GM13976 (cell line): ENCODE measurements around the gene CPSF7.
A peak's percentile ranks its signal among the peaks of the same experiment; 100 is the strongest.
"Not testable (repeated sequence)": the region's sequence is repeated elsewhere in the genome, so short reads cannot be mapped to it uniquely, and the experiment has no call there.

Experiments used
- DNase-seq: peaks from one replicate; pipeline ENCODE4 v3.0.0; 2012; ENCODE audit warnings: low spot score
- CTCF ChIP-seq: IDR thresholded peaks from 2 replicates; pipeline ENCODE4 v1.5.1; 2012; ENCODE audit warnings: borderline replicate concordance, mild to moderate bottlenecking; ENCODE audit not compliant: insufficient read depth; ENCODE audit errors: extremely low read depth, missing control alignments, control extremely low read depth
- in situ Hi-C: fragments of 300-500 bp; cut with MboI; formaldehyde crosslinking; loops from one replicate; pipeline ENCODE4 v1.12.0; 2022; ENCODE audit warnings: low sequenced_read_pairs, mixed read lengths, inconsistent platforms; ENCODE audit not compliant: unreplicated experiment

CPSF7 gene

DNA sequence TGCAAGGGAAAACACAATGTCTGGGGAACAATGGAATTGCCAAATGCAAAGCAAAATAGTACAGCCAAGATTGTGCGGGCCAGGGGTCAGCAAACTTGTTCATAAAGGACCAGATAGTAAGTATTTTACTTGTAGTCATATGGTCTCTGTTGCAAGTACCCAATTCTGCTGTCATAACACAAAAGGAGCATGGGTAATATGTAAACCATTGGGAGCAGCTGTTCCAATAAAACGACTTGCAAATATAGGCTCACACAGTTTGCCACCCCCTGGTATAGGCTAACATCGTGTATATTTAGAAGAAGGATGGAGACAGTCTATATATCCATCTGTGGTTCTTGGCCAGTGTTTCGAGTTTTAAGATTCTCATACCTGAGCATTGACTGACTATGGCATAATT, 15.7 kb upstream of the CPSF7 start:
- in situ Hi-C loops: no loop called here
- DNase-seq: no peak
- TF ChIP-seq CTCF: no peak

- no peak for TF ChIP-seq CTCF
- in situ Hi-C loops: no loop called here
- no peak for DNase-seq
Observed at GRCh38 chr11:61442616-61443015, 12.8 kb upstream of the CPSF7 start.

DNA sequence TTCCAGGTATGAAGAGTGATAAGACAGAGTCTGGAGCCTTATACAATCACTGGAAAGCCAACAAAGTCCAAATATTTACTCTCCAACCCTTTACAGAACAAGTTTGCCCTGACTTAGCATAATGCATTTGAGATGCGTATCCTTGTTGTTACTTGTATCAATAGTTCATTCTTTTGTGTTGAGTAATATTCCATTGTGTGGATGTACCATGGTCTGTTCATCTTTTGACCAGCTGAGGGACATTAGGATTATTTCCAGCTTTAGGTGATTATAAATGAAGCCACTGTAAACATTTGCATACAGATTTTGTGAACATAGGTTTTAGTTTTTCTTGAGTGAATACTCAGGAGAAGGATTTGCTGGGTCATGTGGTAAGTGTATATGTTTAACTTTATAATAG, 9.8 kb upstream of the CPSF7 start:
- TF ChIP-seq CTCF: no peak
- in situ Hi-C loops: no loop called here
- DNase-seq: no peak

- TF ChIP-seq CTCF: no peak
- DNase-seq: no peak
- in situ Hi-C loops: no loop called here
Observed at GRCh38 chr11:61437496-61437895, 7.7 kb upstream of the CPSF7 start.

DNA sequence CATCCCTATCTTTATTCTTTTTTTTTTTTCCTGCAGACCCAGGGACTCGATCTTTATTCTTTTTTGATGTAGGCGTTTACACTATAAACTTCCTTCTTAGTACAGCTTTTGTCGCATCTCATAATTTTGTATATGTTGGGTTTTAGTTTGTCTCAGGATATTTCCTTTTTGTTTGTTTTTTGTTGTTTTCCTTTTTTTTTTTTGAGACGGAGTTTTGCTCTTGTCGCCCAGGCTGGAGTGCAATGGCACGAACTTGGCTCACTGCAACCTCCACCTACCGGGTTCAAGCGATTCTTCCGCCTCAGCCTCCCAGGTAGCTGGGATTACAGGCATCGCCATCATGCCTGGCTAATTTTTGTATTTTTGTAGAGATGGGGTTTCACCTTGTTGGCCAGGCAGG, 1.1 kb upstream of the CPSF7 start:
- in situ Hi-C loops, DNase-seq: not testable (repeated sequence)

GRCh38 chr11:61429346-61429690, 457 bp downstream of the CPSF7 start:
- in situ Hi-C loops: no loop called here
- TF ChIP-seq CTCF: peak; percentile 40
- DNase-seq: peak; percentile 84

- DNase-seq: no peak
- no peak for TF ChIP-seq CTCF
- in situ Hi-C loops: no loop called here
Observed at GRCh38 chr11:61425367-61426131, 4.2 kb downstream of the CPSF7 start.
